Mesenchymal stem cell (in vitro differentiated cells and primary cell): ENCODE measurements around the gene MFN1.
A peak's percentile ranks its signal among the peaks of the same experiment; 100 is the strongest.

Experiments used
- DNase-seq: peaks from one replicate; pipeline ENCODE4 v3.0.0-alpha.2; 2013
- H2AFZ ChIP-seq: one replicate; pipeline ENCODE4 v1.6.1; 2013; ENCODE audit warnings: low read depth, mild to moderate bottlenecking, control low read depth, inconsistent platforms, low read length, moderate library complexity
- H2AK5ac ChIP-seq: 2 replicates; pipeline ENCODE4 v1.6.1; 2013; ENCODE audit warnings: low read length, moderate library complexity, mild to moderate bottlenecking, inconsistent platforms; ENCODE audit not compliant: severe bottlenecking
- H2BK120ac ChIP-seq: one replicate; pipeline ENCODE4 v1.6.1; 2013; ENCODE audit warnings: low read depth, mild to moderate bottlenecking, inconsistent platforms, low read length, moderate library complexity
- H2BK12ac ChIP-seq, 2 experiments: one replicate each; pipeline ENCODE4 v1.6.1; 2013; ENCODE audit warnings: inconsistent platforms in 2 of 2, low read length in 2 of 2, mild to moderate bottlenecking in 2 of 2, moderate library complexity in 2 of 2, control low read depth in 1 of 2
- H2BK15ac ChIP-seq: one replicate; pipeline ENCODE4 v1.6.1; 2013; ENCODE audit warnings: mild to moderate bottlenecking, low read depth, inconsistent platforms; ENCODE audit not compliant: poor library complexity, severe bottlenecking
- H2BK5ac ChIP-seq: 2 replicates; pipeline ENCODE4 v1.6.1; 2013; ENCODE audit warnings: low read depth, mild to moderate bottlenecking, low read length, control low read depth, inconsistent platforms; ENCODE audit not compliant: poor library complexity, severe bottlenecking
- H3K14ac ChIP-seq, 2 experiments: one replicate each; pipeline ENCODE4 v1.6.1; 2013; ENCODE audit warnings: inconsistent platforms in 2 of 2, low read length in 2 of 2, control low read depth in 1 of 2, mild to moderate bottlenecking in 1 of 2, moderate library complexity in 1 of 2
- H3K18ac ChIP-seq, 2 experiments: one replicate each; pipeline ENCODE4 v1.6.1; 2013; ENCODE audit warnings: inconsistent platforms in 2 of 2, low read length in 2 of 2, control low read depth in 1 of 2, low read depth in 1 of 2, mild to moderate bottlenecking in 1 of 2
- H3K23ac ChIP-seq, 2 experiments: one replicate each; pipeline ENCODE4 v1.6.1; 2013; ENCODE audit warnings: inconsistent platforms in 2 of 2, low read length in 2 of 2, mild to moderate bottlenecking in 2 of 2, moderate library complexity in 2 of 2, control low read depth in 1 of 2
- H3K27ac ChIP-seq: 2 replicates; pipeline ENCODE4 v1.5.1; 2013; ENCODE audit warnings: mild to moderate bottlenecking, moderate library complexity, low read length, control low read depth, inconsistent platforms; ENCODE audit not compliant: poor library complexity, severe bottlenecking
- H3K27me3 ChIP-seq, 2 experiments: 2 replicates each; pipeline versions ENCODE4 v1.6.1 to v1.7.0; 2013; ENCODE audit warnings: low read length in 2 of 2, mild to moderate bottlenecking in 2 of 2, moderate library complexity in 2 of 2, control low read depth in 1 of 2, inconsistent platforms in 1 of 2; ENCODE audit not compliant: control insufficient read depth in 1 of 2, insufficient read depth in 1 of 2
- H3K36me3 ChIP-seq, 2 experiments: 2 replicates each; pipeline versions ENCODE4 v1.6.1 to v1.7.0; 2013; ENCODE audit warnings: low read length in 2 of 2, control low read depth in 1 of 2, inconsistent platforms in 1 of 2, low read depth in 1 of 2, mild to moderate bottlenecking in 1 of 2; ENCODE audit not compliant: insufficient read depth in 2 of 2, control insufficient read depth in 1 of 2
- H3K4ac ChIP-seq, 2 experiments: one replicate each; pipeline ENCODE4 v1.6.1; 2013; ENCODE audit warnings: inconsistent platforms in 2 of 2, low read length in 2 of 2, mild to moderate bottlenecking in 2 of 2, moderate library complexity in 2 of 2, control low read depth in 1 of 2, low read depth in 1 of 2
- H3K4me1 ChIP-seq: 2 replicates; pipeline ENCODE4 v1.6.1; 2013; ENCODE audit warnings: low read depth, low read length, control low read depth; ENCODE audit not compliant: control insufficient read depth, insufficient read depth
- H3K4me2 ChIP-seq: 2 replicates; pipeline ENCODE4 v1.6.1; 2013; ENCODE audit warnings: low read length, mild to moderate bottlenecking, inconsistent platforms; ENCODE audit not compliant: poor library complexity, severe bottlenecking
- H3K4me3 ChIP-seq, 2 experiments: 2 replicates each; pipeline versions ENCODE4 v1.5.1 to v1.7.0; 2013; ENCODE audit warnings: low read length in 2 of 2, mild to moderate bottlenecking in 2 of 2, control low read depth in 1 of 2, low read depth in 1 of 2; ENCODE audit not compliant: insufficient read depth in 1 of 2
- H3K79me1 ChIP-seq: replicated peaks from 2 replicates; pipeline ENCODE4 v1.6.1; 2013; ENCODE audit warnings: mild to moderate bottlenecking, control low read depth, low read length, inconsistent platforms; ENCODE audit not compliant: poor library complexity, severe bottlenecking
- H3K9ac ChIP-seq: 2 replicates; pipeline ENCODE4 v1.7.0; 2013; ENCODE audit warnings: mild to moderate bottlenecking, low read length, moderate library complexity
- H3K9me3 ChIP-seq: 2 replicates; pipeline ENCODE4 v1.7.0; 2013; ENCODE audit warnings: mild to moderate bottlenecking, low read length; ENCODE audit not compliant: control insufficient read depth
- H4K8ac ChIP-seq: one replicate; pipeline ENCODE4 v1.6.1; 2013; ENCODE audit warnings: inconsistent platforms, mild to moderate bottlenecking, low read length, moderate library complexity
- H4K91ac ChIP-seq: one replicate; pipeline ENCODE4 v1.6.1; 2013; ENCODE audit warnings: mild to moderate bottlenecking, low read length, inconsistent platforms
- WGBS: methylation state at CpG from one replicate; pipeline ENCODE4 v1.1.7; 2013; ENCODE audit warnings: mixed read lengths; 5-methylcytosine and 5-hydroxymethylcytosine counted together

Gene MFN1

GRCh38 chr3:179425075-179425474, 77.6 kb downstream of the MFN1 start:
- Histone ChIP-seq H4K91ac (no peak overlapping the region), H3K36me3 (peaks cover 21 to 40% of the 10 kb centered on the region in 2 experiments)

GRCh38 chr3:179428876-179429548, 81.5 kb downstream of the MFN1 start:
- Histone ChIP-seq H2BK5ac (no peak overlapping the region), H3K14ac (no peak overlapping the region), H2BK12ac (no peak overlapping the region), H3K4ac (no peak overlapping the region), H3K9me3 (no peaks in the 10 kb centered on the region), H3K27me3 (no peaks in the 10 kb centered on the region), H2BK120ac (no peak overlapping the region), H3K4me1 (peaks cover 6% of the 10 kb centered on the region), H3K4me2 (no peak overlapping the region), H2AFZ (no peak overlapping the region), H4K8ac (no peak overlapping the region), H3K4me3 (no peak overlapping the region), H3K18ac (no peak overlapping the region), H3K9ac (no peak overlapping the region), H3K36me3 (peaks cover 17 to 29% of the 10 kb centered on the region in 2 experiments), H2BK15ac (no peak overlapping the region), H3K27ac (no peak overlapping the region), H3K79me1 (peaks cover 22% of the 10 kb centered on the region), H4K91ac (no peak overlapping the region), H3K23ac (no peak overlapping the region), H2AK5ac (no peak overlapping the region)
- DNase-seq, result no peak
- WGBS, result 92% methylated on average over 7 of the region's 8 CpGs

More at GRCh38 chr3:179425075-179425474, 77.6 kb downstream of the MFN1 start:
- Histone ChIP-seq H3K14ac (no peak overlapping the region), H4K8ac (no peak overlapping the region), H3K4me3 (no peak overlapping the region), H3K4me1 (peaks cover 3% of the 10 kb centered on the region), H3K4me2 (no peak overlapping the region), H2BK120ac (no peak overlapping the region), H3K18ac (no peak overlapping the region), H2AK5ac (no peak overlapping the region), H3K9ac (no peak overlapping the region), H3K23ac (no peak overlapping the region), H3K27me3 (no peaks in the 10 kb centered on the region), H3K4ac (no peak overlapping the region), H3K79me1 (peaks cover 29% of the 10 kb centered on the region), H2AFZ (no peak overlapping the region), H3K27ac (no peak overlapping the region), H3K9me3 (no peaks in the 10 kb centered on the region), H2BK15ac (no peak overlapping the region), H2BK12ac (no peak overlapping the region), H2BK5ac (no peak overlapping the region)
- DNase-seq, result no peak
- WGBS, result 97% methylated on average over 6 of the region's 6 CpGs

- H3K36me3 ChIP-seq, result peaks cover 7 to 16% of the 10 kb centered on the region in 2 experiments
- no peak overlapping the region for H3K9ac ChIP-seq
- no peak overlapping the region for H2BK12ac ChIP-seq
- H2BK5ac ChIP-seq, result no peak overlapping the region
- no peak overlapping the region for H2BK15ac ChIP-seq
- no peak overlapping the region for H3K14ac ChIP-seq
- no peak overlapping the region for H3K18ac ChIP-seq
- H3K79me1 ChIP-seq, result peaks cover 15% of the 10 kb centered on the region
- H3K27me3 ChIP-seq, result no peaks in the 10 kb centered on the region
- no peak overlapping the region for H4K91ac ChIP-seq
- no peak overlapping the region for H2AFZ ChIP-seq
- H2AK5ac ChIP-seq, result no peak overlapping the region
- peaks cover 9% of the 10 kb centered on the region for H3K4me1 ChIP-seq
- H3K4me2 ChIP-seq, result no peak overlapping the region
- WGBS, result 100% methylated on average over 2 of the region's 2 CpGs
- H3K9me3 ChIP-seq, result no peaks in the 10 kb centered on the region
- H3K27ac ChIP-seq, result no peak overlapping the region
- H3K4ac ChIP-seq, result no peak overlapping the region
- H3K4me3 ChIP-seq, result no peak overlapping the region
- H4K8ac ChIP-seq, result no peak overlapping the region
- no peak overlapping the region for H3K23ac ChIP-seq
- no peak overlapping the region for H2BK120ac ChIP-seq
- no peak for DNase-seq
These were observed 82.9 kb downstream of the MFN1 start for GRCh38 chr3:179430277-179430870.

GRCh38 chr3:179432021-179432420, 84.5 kb downstream of the MFN1 start:
- no peak overlapping the region for H3K14ac ChIP-seq
- H2AK5ac ChIP-seq, result no peak overlapping the region
- H3K23ac ChIP-seq, result no peak overlapping the region
- H2BK15ac ChIP-seq, result no peak overlapping the region
- no peak overlapping the region for H3K18ac ChIP-seq
- no peak overlapping the region for H4K91ac ChIP-seq
- peaks cover 5% of the 10 kb centered on the region in 2 experiments for H3K36me3 ChIP-seq
- no peak overlapping the region for H4K8ac ChIP-seq
- H3K4ac ChIP-seq, result no peak overlapping the region
- H3K4me2 ChIP-seq, result no peak overlapping the region
- peak overlapping the region; percentile 42 for H3K9ac ChIP-seq
- no peak overlapping the region for H3K4me3 ChIP-seq
- WGBS, result 100% methylated on average over 2 of the region's 3 CpGs
- peak; percentile 31 for DNase-seq
- no peak overlapping the region for H2AFZ ChIP-seq
- H3K27me3 ChIP-seq, result no peaks in the 10 kb centered on the region
- H2BK120ac ChIP-seq, result no peak overlapping the region
- H2BK5ac ChIP-seq, result no peak overlapping the region
- no peak overlapping the region for H3K27ac ChIP-seq
- H3K79me1 ChIP-seq, result peaks cover 12% of the 10 kb centered on the region
- no peak overlapping the region for H2BK12ac ChIP-seq
- H3K4me1 ChIP-seq, result peaks cover 9% of the 10 kb centered on the region
- no peaks in the 10 kb centered on the region for H3K9me3 ChIP-seq
